Mesenchymal stem cell (in vitro differentiated cells and primary cell): ENCODE data around the gene TMEM187.

Experiments used
- DNase-seq: peaks from one replicate; pipeline ENCODE4 v3.0.0-alpha.2; 2013
- H2AFZ ChIP-seq: one replicate; pipeline ENCODE4 v1.6.1; 2013; ENCODE audit warnings: low read depth, mild to moderate bottlenecking, control low read depth, inconsistent platforms, low read length, moderate library complexity
- H2AK5ac ChIP-seq: 2 replicates; pipeline ENCODE4 v1.6.1; 2013; ENCODE audit warnings: low read length, moderate library complexity, mild to moderate bottlenecking, inconsistent platforms; ENCODE audit not compliant: severe bottlenecking
- H2BK120ac ChIP-seq: one replicate; pipeline ENCODE4 v1.6.1; 2013; ENCODE audit warnings: low read depth, mild to moderate bottlenecking, inconsistent platforms, low read length, moderate library complexity
- H2BK12ac ChIP-seq, 2 experiments: one replicate each; pipeline ENCODE4 v1.6.1; 2013; ENCODE audit warnings: inconsistent platforms in 2 of 2, low read length in 2 of 2, mild to moderate bottlenecking in 2 of 2, moderate library complexity in 2 of 2, control low read depth in 1 of 2
- H2BK15ac ChIP-seq: one replicate; pipeline ENCODE4 v1.6.1; 2013; ENCODE audit warnings: mild to moderate bottlenecking, low read depth, inconsistent platforms; ENCODE audit not compliant: poor library complexity, severe bottlenecking
- H2BK5ac ChIP-seq: 2 replicates; pipeline ENCODE4 v1.6.1; 2013; ENCODE audit warnings: low read depth, mild to moderate bottlenecking, low read length, control low read depth, inconsistent platforms; ENCODE audit not compliant: poor library complexity, severe bottlenecking
- H3K14ac ChIP-seq, 2 experiments: one replicate each; pipeline ENCODE4 v1.6.1; 2013; ENCODE audit warnings: inconsistent platforms in 2 of 2, low read length in 2 of 2, control low read depth in 1 of 2, mild to moderate bottlenecking in 1 of 2, moderate library complexity in 1 of 2
- H3K18ac ChIP-seq, 2 experiments: one replicate each; pipeline ENCODE4 v1.6.1; 2013; ENCODE audit warnings: inconsistent platforms in 2 of 2, low read length in 2 of 2, control low read depth in 1 of 2, low read depth in 1 of 2, mild to moderate bottlenecking in 1 of 2
- H3K23ac ChIP-seq, 2 experiments: one replicate each; pipeline ENCODE4 v1.6.1; 2013; ENCODE audit warnings: inconsistent platforms in 2 of 2, low read length in 2 of 2, mild to moderate bottlenecking in 2 of 2, moderate library complexity in 2 of 2, control low read depth in 1 of 2
- H3K27ac ChIP-seq: 2 replicates; pipeline ENCODE4 v1.5.1; 2013; ENCODE audit warnings: mild to moderate bottlenecking, moderate library complexity, low read length, control low read depth, inconsistent platforms; ENCODE audit not compliant: poor library complexity, severe bottlenecking
- H3K27me3 ChIP-seq, 2 experiments: 2 replicates each; pipeline versions ENCODE4 v1.6.1 to v1.7.0; 2013; ENCODE audit warnings: low read length in 2 of 2, mild to moderate bottlenecking in 2 of 2, moderate library complexity in 2 of 2, control low read depth in 1 of 2, inconsistent platforms in 1 of 2; ENCODE audit not compliant: control insufficient read depth in 1 of 2, insufficient read depth in 1 of 2
- H3K36me3 ChIP-seq, 2 experiments: 2 replicates each; pipeline versions ENCODE4 v1.6.1 to v1.7.0; 2013; ENCODE audit warnings: low read length in 2 of 2, control low read depth in 1 of 2, inconsistent platforms in 1 of 2, low read depth in 1 of 2, mild to moderate bottlenecking in 1 of 2; ENCODE audit not compliant: insufficient read depth in 2 of 2, control insufficient read depth in 1 of 2
- H3K4ac ChIP-seq, 2 experiments: one replicate each; pipeline ENCODE4 v1.6.1; 2013; ENCODE audit warnings: inconsistent platforms in 2 of 2, low read length in 2 of 2, mild to moderate bottlenecking in 2 of 2, moderate library complexity in 2 of 2, control low read depth in 1 of 2, low read depth in 1 of 2
- H3K4me1 ChIP-seq: 2 replicates; pipeline ENCODE4 v1.6.1; 2013; ENCODE audit warnings: low read depth, low read length, control low read depth; ENCODE audit not compliant: control insufficient read depth, insufficient read depth
- H3K4me2 ChIP-seq: 2 replicates; pipeline ENCODE4 v1.6.1; 2013; ENCODE audit warnings: low read length, mild to moderate bottlenecking, inconsistent platforms; ENCODE audit not compliant: poor library complexity, severe bottlenecking
- H3K4me3 ChIP-seq, 2 experiments: 2 replicates each; pipeline versions ENCODE4 v1.5.1 to v1.7.0; 2013; ENCODE audit warnings: low read length in 2 of 2, mild to moderate bottlenecking in 2 of 2, control low read depth in 1 of 2, low read depth in 1 of 2; ENCODE audit not compliant: insufficient read depth in 1 of 2
- H3K79me1 ChIP-seq: replicated peaks from 2 replicates; pipeline ENCODE4 v1.6.1; 2013; ENCODE audit warnings: mild to moderate bottlenecking, control low read depth, low read length, inconsistent platforms; ENCODE audit not compliant: poor library complexity, severe bottlenecking
- H3K9ac ChIP-seq: 2 replicates; pipeline ENCODE4 v1.7.0; 2013; ENCODE audit warnings: mild to moderate bottlenecking, low read length, moderate library complexity
- H3K9me3 ChIP-seq: 2 replicates; pipeline ENCODE4 v1.7.0; 2013; ENCODE audit warnings: mild to moderate bottlenecking, low read length; ENCODE audit not compliant: control insufficient read depth
- H4K8ac ChIP-seq: one replicate; pipeline ENCODE4 v1.6.1; 2013; ENCODE audit warnings: inconsistent platforms, mild to moderate bottlenecking, low read length, moderate library complexity
- H4K91ac ChIP-seq: one replicate; pipeline ENCODE4 v1.6.1; 2013; ENCODE audit warnings: mild to moderate bottlenecking, low read length, inconsistent platforms
- WGBS: methylation state at CpG from one replicate; pipeline ENCODE4 v1.1.7; 2013; ENCODE audit warnings: mixed read lengths; 5-methylcytosine and 5-hydroxymethylcytosine counted together

TMEM187 gene

GRCh38 chrX:153948847-153949805, 23.4 kb upstream of the TMEM187 start:
- H4K8ac ChIP-seq: peak overlapping the region; percentile 27
- no peak overlapping the region for H2AK5ac ChIP-seq
- no peak overlapping the region for H3K18ac ChIP-seq
- peaks cover 23% of the 10 kb centered on the region for H3K4me1 ChIP-seq
- no peaks in the 10 kb centered on the region for H3K9me3 ChIP-seq
- H2AFZ ChIP-seq: no peak overlapping the region
- no peak overlapping the region for H3K4me2 ChIP-seq
- peaks cover 62 to 74% of the 10 kb centered on the region in 2 experiments for H3K36me3 ChIP-seq
- H3K9ac ChIP-seq: no peak overlapping the region
- DNase-seq: no peak
- WGBS: 58% methylated on average over 14 of the region's 30 CpGs
- no peak overlapping the region for H3K14ac ChIP-seq
- H2BK15ac ChIP-seq: no peak overlapping the region
- H3K23ac ChIP-seq: no peak overlapping the region
- H4K91ac ChIP-seq: peak overlapping the region; percentile 27
- H3K4ac ChIP-seq: peak overlapping the region in 1 of 2 experiments; percentile 24
- H2BK5ac ChIP-seq: no peak overlapping the region
- no peaks in the 10 kb centered on the region for H3K27me3 ChIP-seq
- H2BK120ac ChIP-seq: peak overlapping the region; percentile 49
- H2BK12ac ChIP-seq: no peak overlapping the region
- H3K4me3 ChIP-seq: no peak overlapping the region
- peak overlapping the region; percentile 53 for H3K27ac ChIP-seq
- peaks cover 22% of the 10 kb centered on the region for H3K79me1 ChIP-seq

DNA sequence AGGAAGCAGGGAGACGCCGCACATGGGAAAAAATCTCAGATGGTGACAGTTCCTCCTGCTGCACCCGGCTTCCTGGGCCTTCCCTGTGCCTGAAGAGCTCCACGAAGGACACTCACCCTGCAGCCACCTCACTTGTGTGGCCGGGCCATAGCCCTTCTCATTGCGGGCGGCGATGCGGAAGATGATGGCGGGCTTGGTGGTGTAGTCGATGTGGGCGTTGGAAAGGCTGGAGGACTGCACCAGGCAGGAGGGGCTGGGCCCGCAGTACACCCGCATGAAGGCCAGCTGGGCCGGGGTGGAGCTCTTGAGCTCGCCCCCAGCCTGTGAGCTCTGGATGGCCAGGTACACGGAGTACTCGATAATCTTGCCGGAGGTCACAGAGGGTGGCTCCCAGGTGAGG, 22.4 kb upstream of the TMEM187 start:
- Histone ChIP-seq H2AFZ (no peak overlapping the region), H2BK5ac (no peak overlapping the region), H3K4ac (no peak overlapping the region), H3K27ac (no peak overlapping the region), H4K8ac (no peak overlapping the region), H4K91ac (no peak overlapping the region), H2BK15ac (no peak overlapping the region), H3K18ac (no peak overlapping the region), H2AK5ac (no peak overlapping the region), H3K4me1 (peaks cover 17% of the 10 kb centered on the region), H3K27me3 (no peaks in the 10 kb centered on the region), H3K9ac (no peak overlapping the region), H3K23ac (no peak overlapping the region), H3K4me3 (no peak overlapping the region), H3K9me3 (no peaks in the 10 kb centered on the region), H2BK120ac (no peak overlapping the region), H2BK12ac (no peak overlapping the region), H3K36me3 (peaks cover 71 to 84% of the 10 kb centered on the region in 2 experiments), H3K14ac (no peak overlapping the region), H3K79me1 (peaks cover 22% of the 10 kb centered on the region), H3K4me2 (no peak overlapping the region)
- 89% methylated on average over 19 of the region's 19 CpGs for WGBS
- DNase-seq: no peak

DNA sequence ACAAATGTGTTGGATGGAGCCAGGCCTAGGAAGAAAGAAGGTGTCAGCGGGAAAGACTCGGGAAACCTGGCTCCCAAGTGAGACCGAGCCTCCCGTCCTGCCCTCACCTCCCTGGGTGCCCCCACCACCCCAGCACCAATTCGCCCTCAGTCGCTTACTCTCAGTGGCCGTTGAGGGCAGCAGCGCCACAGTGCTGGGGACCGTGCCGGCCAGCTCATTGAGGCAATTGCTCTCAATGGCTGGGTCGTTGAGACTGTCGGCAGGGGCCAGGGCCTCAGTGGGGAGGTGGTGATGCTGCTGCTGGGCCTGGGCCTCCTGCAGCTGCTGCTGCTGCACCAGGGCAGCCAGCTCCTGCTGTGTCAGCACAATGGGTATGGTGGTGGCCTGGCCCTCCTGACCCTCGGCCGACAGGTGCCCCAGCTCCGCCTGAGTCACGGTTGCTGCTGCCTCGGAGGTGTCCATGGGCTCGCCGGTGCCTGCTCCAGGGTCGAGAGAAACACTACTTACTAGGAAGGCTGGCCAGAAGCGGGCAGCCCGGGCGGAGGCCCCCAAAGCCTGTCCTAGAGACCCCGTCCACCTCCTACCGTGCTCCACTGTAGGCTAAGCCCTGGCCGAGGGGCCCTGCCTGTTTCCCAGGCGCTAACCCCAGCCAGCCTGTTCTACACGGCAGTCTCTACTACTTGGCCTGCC, 20.7 kb upstream of the TMEM187 start:
- H3K27ac ChIP-seq: no peak overlapping the region
- WGBS: 96% methylated on average over 22 of the region's 28 CpGs

DNA sequence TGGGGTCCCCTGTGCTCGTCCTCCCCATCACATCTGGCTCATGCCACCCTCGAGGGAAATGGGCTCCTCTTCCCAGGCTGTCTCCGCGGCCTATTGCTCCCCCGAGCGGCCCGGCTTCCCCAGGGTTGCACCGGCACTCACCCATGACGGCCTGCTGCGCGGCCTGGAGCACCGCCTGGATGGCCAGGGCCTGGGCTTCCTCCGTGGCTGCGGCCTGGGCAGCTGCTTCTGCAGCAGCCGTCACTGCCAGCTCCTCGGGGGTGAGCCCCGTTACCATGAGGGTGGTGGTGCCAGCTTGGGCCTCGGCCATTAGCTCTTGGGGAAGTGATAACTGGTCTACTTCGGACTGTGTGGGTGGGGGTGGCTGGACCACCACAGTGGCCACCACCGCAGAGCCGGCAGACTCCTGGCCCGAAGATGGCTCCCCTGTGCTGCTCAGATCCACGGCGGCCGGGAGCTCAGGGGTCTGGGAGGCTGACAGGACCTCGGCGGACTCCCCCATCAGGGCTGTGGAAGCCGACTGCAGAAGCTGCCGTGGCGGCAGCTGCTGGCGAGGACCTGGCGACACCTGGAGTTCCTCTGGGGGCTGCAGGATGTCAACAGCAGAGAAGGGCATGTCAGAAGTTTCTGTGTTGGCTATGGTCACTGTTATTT, 20.1 kb upstream of the TMEM187 start:
- WGBS: 96% methylated on average over 23 of the region's 32 CpGs
- H3K4me3 ChIP-seq: no peak overlapping the region
- peaks cover 22% of the 10 kb centered on the region for H3K79me1 ChIP-seq
- no peak overlapping the region for H4K8ac ChIP-seq
- H2BK15ac ChIP-seq: no peak overlapping the region
- no peak overlapping the region for H2BK5ac ChIP-seq
- H3K18ac ChIP-seq: no peak overlapping the region
- no peak overlapping the region for H3K27ac ChIP-seq
- no peak overlapping the region for H4K91ac ChIP-seq
- H3K4me1 ChIP-seq: peaks cover 15% of the 10 kb centered on the region
- no peak overlapping the region for H2AFZ ChIP-seq
- no peak overlapping the region for H3K23ac ChIP-seq
- H3K9ac ChIP-seq: no peak overlapping the region
- no peak overlapping the region for H3K14ac ChIP-seq
- peaks cover 94 to 96% of the 10 kb centered on the region in 2 experiments for H3K36me3 ChIP-seq
- peak overlapping the region; percentile 58 for H2AK5ac ChIP-seq
- H3K9me3 ChIP-seq: no peaks in the 10 kb centered on the region
- no peak overlapping the region for H3K4me2 ChIP-seq
- H3K27me3 ChIP-seq: no peaks in the 10 kb centered on the region
- DNase-seq: no peak
- no peak overlapping the region for H2BK120ac ChIP-seq
- H3K4ac ChIP-seq: no peak overlapping the region
- no peak overlapping the region for H2BK12ac ChIP-seq

More for the DNA sequence above, 20.7 kb upstream of the TMEM187 start:
- Histone ChIP-seq H3K4me1 (peaks cover 17% of the 10 kb centered on the region), H2BK12ac (no peak overlapping the region), H3K27me3 (no peaks in the 10 kb centered on the region), H2BK15ac (no peak overlapping the region), H3K9ac (no peak overlapping the region), H2AK5ac (no peak overlapping the region), H2AFZ (no peak overlapping the region), H3K79me1 (peaks cover 22% of the 10 kb centered on the region), H3K4me3 (no peak overlapping the region), H3K36me3 (peaks cover 88 to 93% of the 10 kb centered on the region in 2 experiments), H3K14ac (no peak overlapping the region), H4K8ac (no peak overlapping the region), H3K4ac (no peak overlapping the region), H3K4me2 (no peak overlapping the region), H2BK120ac (no peak overlapping the region), H3K9me3 (no peaks in the 10 kb centered on the region), H3K23ac (no peak overlapping the region), H4K91ac (no peak overlapping the region), H2BK5ac (no peak overlapping the region), H3K18ac (no peak overlapping the region)
- DNase-seq: no peak
